OCI-LY7 (cell line): Measurements from ENCODE around the gene CD302.

ENCODE experiments used
- EZH2phosphoT487 ChIP-seq: fragments of 200-600 bp; sonication (generic); IDR thresholded peaks from 2 replicates; pipeline ENCODE4 v1.6.1; 2018; ENCODE audit warnings: low read depth, borderline replicate concordance, mild to moderate bottlenecking, mixed run types, antibody characterized with exemption, low read length, moderate library complexity, mixed read lengths
- TF ChIP-seq, protein P1 (sequence below): fragments of 200-600 bp; sonication (generic); conservative IDR thresholded peaks from 2 replicates; pipeline ENCODE4 v1.5.1; 2014; ENCODE audit warnings: mild to moderate bottlenecking, antibody characterized with exemption, low read length, moderate library complexity, mixed read lengths

DNA sequence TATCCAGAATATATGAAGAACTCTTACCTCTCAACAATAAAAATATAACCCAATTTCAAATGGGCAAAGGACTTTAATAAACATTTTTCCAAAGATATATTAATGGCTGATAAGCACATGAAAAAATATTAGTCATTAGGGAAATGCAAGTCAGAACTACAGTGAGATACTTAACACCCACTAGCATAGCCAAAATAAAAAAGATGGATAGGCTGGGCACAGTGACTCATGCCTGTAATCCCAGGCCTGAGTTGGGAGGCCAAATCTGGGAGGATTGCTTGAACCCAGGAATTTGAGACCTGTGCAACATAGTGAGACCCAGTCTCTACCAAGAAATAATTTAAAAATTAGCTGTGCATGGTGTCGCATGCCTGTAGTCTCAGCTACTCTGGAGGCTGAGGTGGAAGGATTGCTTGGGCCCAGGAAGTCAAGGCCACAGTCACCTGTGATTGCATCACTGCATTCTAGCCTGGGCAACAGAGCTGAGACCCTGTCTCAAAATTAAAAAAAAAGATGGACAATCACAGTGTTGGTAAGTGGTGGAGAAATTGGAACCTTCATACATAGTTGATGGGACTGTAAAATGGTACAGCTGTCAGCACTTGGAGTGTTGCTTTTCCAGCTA is 60.6 kb downstream of the CD302 start:
- TF ChIP-seq, protein P1, sequence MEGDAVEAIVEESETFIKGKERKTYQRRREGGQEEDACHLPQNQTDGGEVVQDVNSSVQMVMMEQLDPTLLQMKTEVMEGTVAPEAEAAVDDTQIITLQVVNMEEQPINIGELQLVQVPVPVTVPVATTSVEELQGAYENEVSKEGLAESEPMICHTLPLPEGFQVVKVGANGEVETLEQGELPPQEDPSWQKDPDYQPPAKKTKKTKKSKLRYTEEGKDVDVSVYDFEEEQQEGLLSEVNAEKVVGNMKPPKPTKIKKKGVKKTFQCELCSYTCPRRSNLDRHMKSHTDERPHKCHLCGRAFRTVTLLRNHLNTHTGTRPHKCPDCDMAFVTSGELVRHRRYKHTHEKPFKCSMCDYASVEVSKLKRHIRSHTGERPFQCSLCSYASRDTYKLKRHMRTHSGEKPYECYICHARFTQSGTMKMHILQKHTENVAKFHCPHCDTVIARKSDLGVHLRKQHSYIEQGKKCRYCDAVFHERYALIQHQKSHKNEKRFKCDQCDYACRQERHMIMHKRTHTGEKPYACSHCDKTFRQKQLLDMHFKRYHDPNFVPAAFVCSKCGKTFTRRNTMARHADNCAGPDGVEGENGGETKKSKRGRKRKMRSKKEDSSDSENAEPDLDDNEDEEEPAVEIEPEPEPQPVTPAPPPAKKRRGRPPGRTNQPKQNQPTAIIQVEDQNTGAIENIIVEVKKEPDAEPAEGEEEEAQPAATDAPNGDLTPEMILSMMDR, result no peak
- no peak for TF ChIP-seq EZH2phosphoT487
